Common myeloid progenitor, CD34-positive (primary cell): Measurements from ENCODE around the gene RNASE1.

ENCODE experiments used
- CTCF ChIA-PET: fragments of 350-600 bp; sonication (Branson Sonifier 250); formaldehyde crosslinking; loops from one replicate; lab custom pipeline; 2021; ENCODE audit warnings: antibody characterized with exemption; lab: Charles Lee
- POLR2A ChIA-PET: fragments of 350-600 bp; sonication (Branson Sonifier 250); formaldehyde crosslinking; loops from one replicate; lab custom pipeline; 2021; ENCODE audit warnings: antibody characterized with exemption; lab: Charles Lee
- DNase-seq, 3 donors: peaks; one replicate each; pipeline versions ENCODE4 v3.0.0 to v3.0.0-alpha.2; 2013
- H3K27ac ChIP-seq, 2 experiments: 1 replicate in 1 of 2; 2 replicates in 1 of 2; pipeline ENCODE4 v1.7.0; 2013; ENCODE audit warnings: inconsistent platforms in 2 of 2, low read length in 2 of 2, mild to moderate bottlenecking in 2 of 2, low read depth in 1 of 2, moderate library complexity in 1 of 2; ENCODE audit not compliant: severe bottlenecking in 2 of 2, insufficient read depth in 1 of 2, poor library complexity in 1 of 2
- H3K27me3 ChIP-seq, 5 experiments: replicated peaks in 2 of 5; 1 replicate in 3 of 5; 2 replicates in 2 of 5; pipeline versions ENCODE4 v1.6.1 to v1.7.0; 2013; ENCODE audit warnings: low read length in 4 of 5, mild to moderate bottlenecking in 2 of 5, moderate library complexity in 2 of 5, inconsistent platforms in 1 of 5; ENCODE audit not compliant: insufficient read depth in 5 of 5, control insufficient read depth in 4 of 5
- H3K36me3 ChIP-seq, 4 experiments: 1 replicate in 2 of 4; 2 replicates in 2 of 4; pipeline versions ENCODE4 v1.6.1 to v1.7.0; 2013; ENCODE audit warnings: low read length in 3 of 4, control low read depth in 1 of 4, mild to moderate bottlenecking in 1 of 4; ENCODE audit not compliant: control insufficient read depth in 4 of 4, insufficient read depth in 4 of 4
- H3K4me1 ChIP-seq, 4 experiments: 1 replicate in 3 of 4; 2 replicates in 1 of 4; pipeline versions ENCODE4 v1.6.1 to v1.7.1; 2013; ENCODE audit warnings: low read length in 3 of 4, mild to moderate bottlenecking in 3 of 4, control low read depth in 1 of 4, inconsistent platforms in 1 of 4, moderate library complexity in 1 of 4; ENCODE audit not compliant: control insufficient read depth in 4 of 4, insufficient read depth in 4 of 4; ENCODE audit errors: control extremely low read depth in 1 of 4
- H3K4me3 ChIP-seq, 7 experiments: 1 replicate in 4 of 7; 2 replicates in 3 of 7; pipeline versions ENCODE4 v1.5.1 to v1.7.0; 2013; ENCODE audit warnings: mild to moderate bottlenecking in 7 of 7, low read length in 6 of 7, moderate library complexity in 6 of 7, inconsistent platforms in 2 of 7, low read depth in 2 of 7, control low read depth in 1 of 7; ENCODE audit not compliant: insufficient read depth in 4 of 7, control insufficient read depth in 1 of 7; ENCODE audit errors: extremely low read depth in 1 of 7
- H3K9me3 ChIP-seq, 5 experiments: 1 replicate in 4 of 5; 2 replicates in 1 of 5; pipeline versions ENCODE4 v1.6.1 to v1.7.1; 2013; ENCODE audit warnings: low read length in 4 of 5, mild to moderate bottlenecking in 2 of 5, inconsistent platforms in 1 of 5, low read depth in 1 of 5, moderate library complexity in 1 of 5; ENCODE audit not compliant: control insufficient read depth in 4 of 5, insufficient read depth in 2 of 5; ENCODE audit errors: control extremely low read depth in 1 of 5
- WGBS: methylation state at CpG from one replicate; pipeline ENCODE4 v1.1.5; 2013; ENCODE audit not compliant: insufficient coverage; 5-methylcytosine and 5-hydroxymethylcytosine counted together

RNASE1 gene

GRCh38 chr14:20775901-20776300, 26.7 kb downstream of the RNASE1 start:
- no peaks in the 10 kb centered on the region for H3K36me3 ChIP-seq
- H3K27me3 ChIP-seq: no peaks in the 10 kb centered on the region
- POLR2A ChIA-PET: interaction anchor here (0.6 kb wide), 1 partner anchor 114 kb away, joined by 3 read pairs; no protein-coding TSS in a partner anchor
- WGBS: 75% methylated on average over 1 of the region's 1 CpG
- peaks cover 8 to 14% (median 11%) of the 10 kb centered on the region in 4 experiments for H3K4me1 ChIP-seq
- CTCF ChIA-PET: interaction anchor here (1.0 to 2.0 kb wide), 3 partner anchors 15 to 25 kb away, joined by 3 to 8 read pairs (median 4); no protein-coding TSS in a partner anchor
- H3K4me3 ChIP-seq: no peak overlapping the region
- no peaks in the 10 kb centered on the region for H3K9me3 ChIP-seq
- DNase-seq: no peak
- no peak overlapping the region for H3K27ac ChIP-seq

- Histone ChIP-seq H3K27me3 (no peaks in the 10 kb centered on the region), H3K4me1 (peaks cover 2 to 6% (median 5%) of the 10 kb centered on the region in 4 experiments), H3K27ac (no peak overlapping the region), H3K36me3 (no peaks in the 10 kb centered on the region), H3K4me3 (no peak overlapping the region), H3K9me3 (no peaks in the 10 kb centered on the region)
- DNase-seq: no peak
- 96% methylated on average over 3 of the region's 6 CpGs for WGBS
- ChIA-PET CTCF (interaction anchor here (1.0 to 1.6 kb wide), 2 partner anchors 14 to 24 kb away, joined by 3 to 4 read pairs; no protein-coding TSS in a partner anchor), POLR2A (no interaction called here)
These were observed 27.6 kb downstream of the RNASE1 start for GRCh38 chr14:20775043-20775442.

GRCh38 chr14:20774258-20774824, 28.3 kb downstream of the RNASE1 start:
- DNase-seq: no peak
- Histone ChIP-seq H3K36me3 (no peaks in the 10 kb centered on the region), H3K27me3 (no peaks in the 10 kb centered on the region), H3K9me3 (no peaks in the 10 kb centered on the region), H3K4me1 (peaks cover 0 to 2% (median 0%) of the 10 kb centered on the region in 4 experiments), H3K27ac (no peak overlapping the region), H3K4me3 (no peak overlapping the region)
- ChIA-PET CTCF (interaction anchor here (0.6 to 1.6 kb wide), 2 partner anchors 13 to 44 kb away, joined by 3 to 4 read pairs; no protein-coding TSS in a partner anchor), POLR2A (no interaction called here)
- 92% methylated on average over 2 of the region's 5 CpGs for WGBS

- Histone ChIP-seq H3K9me3 (no peaks in the 10 kb centered on the region), H3K4me1 (peaks cover 0 to 2% (median 0%) of the 10 kb centered on the region in 4 experiments), H3K27me3 (no peaks in the 10 kb centered on the region), H3K4me3 (no peak overlapping the region), H3K27ac (no peak overlapping the region), H3K36me3 (no peaks in the 10 kb centered on the region)
- DNase-seq: no peak
- 88% methylated on average over 2 of the region's 3 CpGs for WGBS
- ChIA-PET CTCF (no interaction called here), POLR2A (no interaction called here)
These were observed 30.0 kb downstream of the RNASE1 start for GRCh38 chr14:20772650-20773049.

- no CpG with 5 or more reads among the region's 3 CpGs for WGBS
- Histone ChIP-seq H3K4me3 (no peak overlapping the region), H3K4me1 (peaks cover 0 to 11% (median 0%) of the 10 kb centered on the region in 4 experiments), H3K27ac (no peak overlapping the region), H3K9me3 (no peaks in the 10 kb centered on the region), H3K27me3 (no peaks in the 10 kb centered on the region), H3K36me3 (no peaks in the 10 kb centered on the region)
- no peak for DNase-seq
- CTCF ChIA-PET: interaction anchor here (1.2 to 2.4 kb wide), 3 partner anchors 12 to 84 kb away, joined by 3 to 8 read pairs (median 6); no protein-coding TSS in a partner anchor
- POLR2A ChIA-PET: no interaction called here
These were observed 33.2 kb downstream of the RNASE1 start for GRCh38 chr14:20769421-20769820.

- ChIA-PET POLR2A (no interaction called here), CTCF (interaction anchor here (2.1 kb wide), 2 partner anchors 14 to 87 kb away, joined by 6 read pairs; no protein-coding TSS in a partner anchor)
- 100% methylated on average over 2 of the region's 3 CpGs for WGBS
These were observed 34.1 kb downstream of the RNASE1 start for GRCh38 chr14:20768593-20768892.

GRCh38 chr14:20760950-20761349, 41.7 kb downstream of the RNASE1 start:
- CTCF ChIA-PET: interaction anchor here (0.8 to 1.5 kb wide), 8 partner anchors 8 to 98 kb away, joined by 3 to 5 read pairs (median 4); no protein-coding TSS in a partner anchor
- POLR2A ChIA-PET: no interaction called here
- Histone ChIP-seq H3K27ac (no peak overlapping the region), H3K27me3 (no peaks in the 10 kb centered on the region), H3K36me3 (no peaks in the 10 kb centered on the region), H3K4me1 (peaks cover 0 to 17% (median 0%) of the 10 kb centered on the region in 4 experiments), H3K4me3 (no peak overlapping the region), H3K9me3 (no peaks in the 10 kb centered on the region)
- no peak for DNase-seq

More at GRCh38 chr14:20768593-20768892, 34.1 kb downstream of the RNASE1 start:
- Histone ChIP-seq H3K4me3 (no peak overlapping the region), H3K27ac (no peak overlapping the region), H3K4me1 (peaks cover 0 to 11% (median 0%) of the 10 kb centered on the region in 4 experiments), H3K9me3 (no peaks in the 10 kb centered on the region), H3K27me3 (no peaks in the 10 kb centered on the region), H3K36me3 (no peaks in the 10 kb centered on the region)
- no peak for DNase-seq
